ENCODE data around the gene ARL5C.

GRCh38 chr17:39178536-39178935, 12.6 kb upstream of the ARL5C start:
- TF ChIP-seq, protein P1, sequence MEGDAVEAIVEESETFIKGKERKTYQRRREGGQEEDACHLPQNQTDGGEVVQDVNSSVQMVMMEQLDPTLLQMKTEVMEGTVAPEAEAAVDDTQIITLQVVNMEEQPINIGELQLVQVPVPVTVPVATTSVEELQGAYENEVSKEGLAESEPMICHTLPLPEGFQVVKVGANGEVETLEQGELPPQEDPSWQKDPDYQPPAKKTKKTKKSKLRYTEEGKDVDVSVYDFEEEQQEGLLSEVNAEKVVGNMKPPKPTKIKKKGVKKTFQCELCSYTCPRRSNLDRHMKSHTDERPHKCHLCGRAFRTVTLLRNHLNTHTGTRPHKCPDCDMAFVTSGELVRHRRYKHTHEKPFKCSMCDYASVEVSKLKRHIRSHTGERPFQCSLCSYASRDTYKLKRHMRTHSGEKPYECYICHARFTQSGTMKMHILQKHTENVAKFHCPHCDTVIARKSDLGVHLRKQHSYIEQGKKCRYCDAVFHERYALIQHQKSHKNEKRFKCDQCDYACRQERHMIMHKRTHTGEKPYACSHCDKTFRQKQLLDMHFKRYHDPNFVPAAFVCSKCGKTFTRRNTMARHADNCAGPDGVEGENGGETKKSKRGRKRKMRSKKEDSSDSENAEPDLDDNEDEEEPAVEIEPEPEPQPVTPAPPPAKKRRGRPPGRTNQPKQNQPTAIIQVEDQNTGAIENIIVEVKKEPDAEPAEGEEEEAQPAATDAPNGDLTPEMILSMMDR (conservative IDR thresholded peaks at IDR 0.05; ENCODE audit: low read length) = no peak
- no peak for TF ChIP-seq EZH2phosphoT487 (IDR thresholded peaks at IDR 0.05; ENCODE audit: borderline replicate concordance, low read depth, low read length)
